Muscle layer of colon (tissue), 2 donors: Measurements from ENCODE around the gene ZP2.
"Not testable (repeated sequence)": the region's sequence is repeated elsewhere in the genome, so short reads cannot be mapped to it uniquely, and the experiment has no call there.

Source experiments
- H3K27ac ChIP-seq: one replicate; pipeline ENCODE4 v1.7.0; 2013; ENCODE audit warnings: low read depth, mild to moderate bottlenecking, low read length, moderate library complexity
- H3K27me3 ChIP-seq, 2 donors: one replicate each; pipeline ENCODE4 v1.7.0; 2013; ENCODE audit warnings: low read length in 2 of 2, mild to moderate bottlenecking in 2 of 2; ENCODE audit not compliant: insufficient read depth in 2 of 2, control insufficient read depth in 1 of 2
- H3K36me3 ChIP-seq: one replicate; pipeline ENCODE4 v1.7.0; 2013; ENCODE audit warnings: mild to moderate bottlenecking, low read length; ENCODE audit not compliant: insufficient read depth
- H3K4me1 ChIP-seq: one replicate; pipeline ENCODE4 v1.7.0; 2013; ENCODE audit warnings: mild to moderate bottlenecking, low read length; ENCODE audit not compliant: insufficient read depth
- H3K4me3 ChIP-seq, 2 donors: one replicate each; pipeline ENCODE4 v1.7.0; 2013; ENCODE audit warnings: low read length in 2 of 2, low read depth in 1 of 2, mild to moderate bottlenecking in 1 of 2, moderate library complexity in 1 of 2
- H3K9ac ChIP-seq: one replicate; pipeline ENCODE4 v1.7.0; 2013; ENCODE audit warnings: low read length
- H3K9me3 ChIP-seq: one replicate; pipeline ENCODE4 v1.7.0; 2013; ENCODE audit warnings: mild to moderate bottlenecking, low read length
- donor health status: abdominal sarcoma.
- donor health status: Adenocarcinoma of cecum.

ZP2 gene

DNA sequence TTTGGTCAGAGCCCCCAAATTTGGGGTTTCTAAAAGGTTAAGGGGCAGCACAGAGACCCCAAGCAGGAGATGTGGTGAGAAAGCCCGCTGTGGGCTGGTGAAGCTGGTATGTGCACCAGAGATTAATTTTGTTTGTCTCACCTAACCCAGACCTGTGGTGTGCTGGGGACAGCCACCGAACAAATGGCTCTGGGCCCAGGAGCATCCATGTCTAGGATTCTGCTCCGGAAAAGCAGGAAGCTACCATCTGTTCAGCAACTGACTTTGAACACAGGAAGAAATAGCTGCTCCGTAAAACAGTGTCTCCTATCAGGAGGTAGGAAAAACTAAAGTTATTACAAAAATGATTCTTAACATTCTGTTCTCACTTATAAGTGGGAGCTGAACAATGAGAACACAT, 2.7 kb upstream of the ZP2 start:
- no peak overlapping the region for H3K9ac ChIP-seq
- no peak overlapping the region for H3K4me3 ChIP-seq
- no peaks in the 10 kb centered on the region for H3K9me3 ChIP-seq
- no peaks in the 10 kb centered on the region for H3K36me3 ChIP-seq
- no peaks in the 10 kb centered on the region for H3K4me1 ChIP-seq
- H3K27me3 ChIP-seq, result no peaks in the 10 kb centered on the region
- H3K27ac ChIP-seq, result no peak overlapping the region

- Histone ChIP-seq H3K4me1 (no peaks in the 10 kb centered on the region), H3K4me3 (no peak overlapping the region), H3K27ac (no peak overlapping the region), H3K9ac (no peak overlapping the region), H3K36me3 (no peaks in the 10 kb centered on the region), H3K27me3 (no peaks in the 10 kb centered on the region), H3K9me3 (no peaks in the 10 kb centered on the region)
Observed at GRCh38 chr16:21208446-21209230, 2.7 kb downstream of the ZP2 start.

DNA sequence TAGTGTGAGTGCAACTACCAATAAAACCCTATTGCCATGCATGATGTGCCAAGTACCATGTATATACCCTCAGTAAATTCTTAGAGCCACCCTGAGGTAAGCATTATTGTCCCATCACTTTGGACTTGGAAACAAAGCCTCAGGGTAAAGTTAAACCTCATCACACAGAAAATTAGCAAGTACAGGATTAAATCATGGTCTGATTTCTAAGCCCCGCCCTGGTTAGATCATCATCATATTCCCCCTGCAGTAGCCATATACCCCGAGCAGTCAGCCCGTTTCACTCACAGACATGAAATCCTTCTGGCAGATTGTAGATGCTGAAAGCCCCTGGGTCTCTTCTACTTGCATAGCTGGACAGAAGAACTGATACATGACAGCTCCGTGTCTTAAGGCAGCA, 4.8 kb downstream of the ZP2 start:
- no peaks in the 10 kb centered on the region for H3K27me3 ChIP-seq
- no peaks in the 10 kb centered on the region for H3K9me3 ChIP-seq
- no peaks in the 10 kb centered on the region for H3K36me3 ChIP-seq
- H3K4me3 ChIP-seq, result no peak overlapping the region
- H3K27ac ChIP-seq, result no peak overlapping the region
- no peaks in the 10 kb centered on the region for H3K4me1 ChIP-seq
- H3K9ac ChIP-seq, result no peak overlapping the region

DNA sequence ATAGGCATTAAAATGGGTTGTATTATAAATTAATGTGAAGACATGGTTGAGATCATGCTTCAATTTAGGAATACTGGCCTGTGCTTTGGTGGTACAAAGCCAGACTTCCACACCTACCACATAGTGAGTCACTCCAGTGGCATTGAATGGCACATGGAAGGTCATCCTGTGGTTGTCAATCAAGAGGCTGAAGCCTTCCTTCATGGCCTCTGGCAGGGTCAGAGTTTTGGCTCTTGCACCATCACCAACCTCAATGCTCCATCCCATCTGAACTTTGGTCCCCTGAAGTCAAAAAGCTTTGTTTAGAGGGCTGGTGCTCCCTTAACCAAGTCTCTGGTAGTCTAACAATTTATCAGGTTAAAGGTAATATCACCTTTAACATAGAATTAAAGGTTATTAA, 6.1 kb downstream of the ZP2 start:
- no peaks in the 10 kb centered on the region for H3K4me1 ChIP-seq
- no peaks in the 10 kb centered on the region for H3K9me3 ChIP-seq
- no peaks in the 10 kb centered on the region for H3K36me3 ChIP-seq
- H3K27ac ChIP-seq, result no peak overlapping the region
- H3K27me3 ChIP-seq, result no peaks in the 10 kb centered on the region
- H3K9ac ChIP-seq, result no peak overlapping the region
- no peak overlapping the region for H3K4me3 ChIP-seq

DNA sequence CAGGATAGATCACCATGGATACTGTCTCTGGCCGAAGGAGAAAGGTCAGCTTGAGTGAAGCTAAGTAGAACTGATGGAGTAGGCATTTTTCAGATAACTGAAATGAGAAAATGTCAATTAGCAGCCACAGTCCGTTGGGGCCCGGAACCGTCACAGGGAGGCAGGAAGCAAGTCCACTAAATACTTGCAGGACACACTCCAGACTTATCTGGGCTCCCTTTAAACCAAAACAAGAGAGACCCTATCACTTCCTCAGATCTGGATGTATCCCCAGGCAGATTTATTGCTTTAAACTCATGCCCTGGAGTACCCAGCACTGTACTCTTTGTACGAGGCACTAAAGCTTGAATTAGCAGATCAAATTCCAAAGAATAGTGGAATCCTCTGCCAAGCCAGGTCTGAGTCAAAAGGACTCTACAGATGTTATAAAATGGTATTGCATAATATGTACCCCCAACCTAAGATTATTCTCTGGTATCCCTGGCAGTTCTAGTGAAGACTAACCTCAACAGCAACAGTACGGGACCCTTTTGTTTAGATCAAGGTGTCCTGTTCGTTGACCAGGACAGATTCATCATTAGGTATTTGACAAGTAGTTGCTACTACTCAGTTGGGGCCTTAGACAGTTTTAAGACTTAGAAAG, 8.1 kb downstream of the ZP2 start:
- Histone ChIP-seq H3K9me3 (no peaks in the 10 kb centered on the region), H3K27ac (no peak overlapping the region), H3K4me1 (no peaks in the 10 kb centered on the region), H3K9ac (no peak overlapping the region), H3K4me3 (no peak overlapping the region), H3K36me3 (no peaks in the 10 kb centered on the region), H3K27me3 (no peaks in the 10 kb centered on the region)

- H3K9me3 ChIP-seq, result no peaks in the 10 kb centered on the region
- no peaks in the 10 kb centered on the region for H3K4me1 ChIP-seq
- H3K36me3 ChIP-seq, result no peaks in the 10 kb centered on the region
- H3K27me3 ChIP-seq, result no peaks in the 10 kb centered on the region
- H3K4me3 ChIP-seq, result no peak overlapping the region
- no peak overlapping the region for H3K27ac ChIP-seq
- no peak overlapping the region for H3K9ac ChIP-seq
Observed at GRCh38 chr16:21199607-21200218, 11.7 kb downstream of the ZP2 start.

DNA sequence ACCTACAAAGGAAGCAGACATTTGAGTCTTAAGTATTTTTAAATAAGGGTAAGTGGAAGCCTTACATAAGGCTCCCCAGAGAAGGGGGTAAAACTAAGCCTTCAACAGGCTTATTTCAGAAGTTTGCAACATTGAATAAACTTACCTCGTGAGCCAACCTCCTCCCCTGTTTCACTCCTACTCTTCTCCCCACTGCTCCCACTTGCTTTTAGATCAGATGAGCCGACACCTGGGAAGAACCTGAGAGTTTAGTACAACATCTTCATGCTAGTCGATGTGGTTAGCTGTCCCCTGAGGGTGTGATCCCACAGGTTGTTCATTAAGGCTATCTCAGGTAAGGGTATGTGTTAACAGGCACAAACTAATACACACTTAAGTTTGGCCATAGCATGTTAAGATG, 13.8 kb downstream of the ZP2 start:
- H3K9me3 ChIP-seq, result no peaks in the 10 kb centered on the region
- no peak overlapping the region for H3K9ac ChIP-seq
- no peak overlapping the region for H3K27ac ChIP-seq
- no peak overlapping the region for H3K4me3 ChIP-seq
- H3K27me3 ChIP-seq, result no peaks in the 10 kb centered on the region
- no peaks in the 10 kb centered on the region for H3K36me3 ChIP-seq
- no peaks in the 10 kb centered on the region for H3K4me1 ChIP-seq

GRCh38 chr16:21197112-21197511, 14.3 kb downstream of the ZP2 start:
- no peak overlapping the region for H3K4me3 ChIP-seq
- H3K27ac ChIP-seq, result no peak overlapping the region
- H3K9me3 ChIP-seq, result no peaks in the 10 kb centered on the region
- H3K27me3 ChIP-seq, result no peaks in the 10 kb centered on the region
- no peaks in the 10 kb centered on the region for H3K36me3 ChIP-seq
- no peak overlapping the region for H3K9ac ChIP-seq
- no peaks in the 10 kb centered on the region for H3K4me1 ChIP-seq

GRCh38 chr16:21195330-21195729, 16.0 kb downstream of the ZP2 start:
- not testable (repeated sequence) for H3K27ac ChIP-seq, H3K36me3 ChIP-seq, H3K9ac ChIP-seq, H3K27me3 ChIP-seq, H3K4me3 ChIP-seq, H3K9me3 ChIP-seq, H3K4me1 ChIP-seq

GRCh38 chr16:21194771-21195301, 16.5 kb downstream of the ZP2 start:
- H3K9me3 ChIP-seq, result no peaks in the 10 kb centered on the region

GRCh38 chr16:21192991-21193390, 18.4 kb downstream of the ZP2 start:
- no peaks in the 10 kb centered on the region for H3K9me3 ChIP-seq
- no peaks in the 10 kb centered on the region for H3K27me3 ChIP-seq
- no peak overlapping the region for H3K27ac ChIP-seq
- H3K9ac ChIP-seq, result no peak overlapping the region
- no peak overlapping the region for H3K4me3 ChIP-seq
- no peaks in the 10 kb centered on the region for H3K36me3 ChIP-seq
- H3K4me1 ChIP-seq, result no peaks in the 10 kb centered on the region

More at GRCh38 chr16:21194771-21195301, 16.5 kb downstream of the ZP2 start:
- Histone ChIP-seq H3K27ac (no peak overlapping the region), H3K36me3 (no peaks in the 10 kb centered on the region), H3K9ac (no peak overlapping the region), H3K27me3 (no peaks in the 10 kb centered on the region), H3K4me1 (no peaks in the 10 kb centered on the region), H3K4me3 (no peak overlapping the region)
